CD4-positive, alpha-beta T cell (primary cell): Measurements from ENCODE around the gene ZSCAN1. TPM values are rescaled to one million over a fixed set of nuclear protein-coding genes. Genes with fewer than 3 reads are reported as not detected.

ENCODE experiments used
- ATAC-seq: fragments of 200-7000 bp; cut with Tn5 transposase; one replicate; pipeline ENCODE4 v1.10.0; 2022; ENCODE audit warnings: mild to moderate bottlenecking; ENCODE audit not compliant: poor library complexity
- CTCF ChIA-PET: fragments of 350-600 bp; sonication (Branson Sonifier 250); formaldehyde crosslinking; loops from one replicate; lab custom pipeline; 2021; ENCODE audit warnings: antibody characterized with exemption, inconsistent platforms; lab: Charles Lee
- POLR2A ChIA-PET: fragments of 350-600 bp; sonication (Branson Sonifier 250); formaldehyde crosslinking; loops from one replicate; lab custom pipeline; 2021; ENCODE audit warnings: antibody characterized with exemption, inconsistent platforms; lab: Charles Lee
- DNase-seq, 14 experiments: peaks; one replicate each; pipeline ENCODE4 v3.0.0-alpha.2; 2013 to 2020; ENCODE audit warnings: mixed read lengths in 2 of 14
- H3K27ac ChIP-seq, 2 donors: one replicate each; pipeline versions ENCODE4 v1.5.1 to v1.7.0; 2013; ENCODE audit warnings: low read length in 2 of 2, low read depth in 1 of 2, mild to moderate bottlenecking in 1 of 2
- H3K27me3 ChIP-seq, 2 experiments: 1 replicate in 1 of 2; 2 replicates in 1 of 2; pipeline versions ENCODE4 v1.6.1 to v1.7.0; 2013; ENCODE audit warnings: low read length in 2 of 2, control low read depth in 1 of 2, mild to moderate bottlenecking in 1 of 2, moderate library complexity in 1 of 2; ENCODE audit not compliant: insufficient read depth in 2 of 2, control insufficient read depth in 1 of 2
- H3K36me3 ChIP-seq: one replicate; pipeline ENCODE4 v1.6.1; 2013; ENCODE audit warnings: low read length, control low read depth; ENCODE audit not compliant: insufficient read depth
- H3K4me1 ChIP-seq: one replicate; pipeline ENCODE4 v1.6.1; 2013; ENCODE audit warnings: low read length, control low read depth; ENCODE audit not compliant: insufficient read depth
- H3K4me3 ChIP-seq: one replicate; pipeline ENCODE4 v1.5.1; 2013; ENCODE audit warnings: mild to moderate bottlenecking, low read length, moderate library complexity
- H3K9me3 ChIP-seq, 2 experiments: 1 replicate in 1 of 2; 2 replicates in 1 of 2; pipeline versions ENCODE4 v1.6.1 to v1.7.0; 2013; ENCODE audit warnings: low read length in 2 of 2, mild to moderate bottlenecking in 2 of 2, control low read depth in 1 of 2, moderate library complexity in 1 of 2; ENCODE audit not compliant: control insufficient read depth in 1 of 2, insufficient read depth in 1 of 2
- H3K27ac Mint-ChIP-seq: one replicate; pipeline ENCODE4 v1.8.0; 2020; ENCODE audit warnings: mixed read lengths
- H3K27me3 Mint-ChIP-seq: one replicate; pipeline ENCODE4 v1.8.0; 2021; ENCODE audit warnings: mixed read lengths
- H3K36me3 Mint-ChIP-seq: one replicate; pipeline ENCODE4 v1.8.0; 2021; ENCODE audit warnings: low read depth, mixed read lengths
- H3K4me1 Mint-ChIP-seq: one replicate; pipeline ENCODE4 v1.8.0; 2021; ENCODE audit warnings: low read depth, mixed read lengths
- H3K4me3 Mint-ChIP-seq: one replicate; pipeline ENCODE4 v1.8.0; 2020; ENCODE audit warnings: mild to moderate bottlenecking, mixed read lengths
- H3K9me3 Mint-ChIP-seq: one replicate; pipeline ENCODE4 v1.8.0; 2020; ENCODE audit warnings: mixed read lengths
- intact Hi-C, 2 experiments: fragments of 100-400 bp; cut with DNase I in 1 of 2; cut with micrococcal nuclease in 1 of 2; formaldehyde crosslinking; loops; one replicate each; pipeline versions ENCODE4 v1.15.1 to v1.9.0; 2023 to 2025; cut with DNase I, micrococcal nuclease
- total RNA-seq, 174 experiments: library from RNA in 2 of 174; stranded (reverse) in 2 of 174; gene quantifications; one replicate each; pipeline ENCODE4 v1.2.3 and lab custom pipeline; 2021 to 2026
- TF ChIP-seq, protein P1 (sequence below): fragments of 200-600 bp; IDR thresholded peaks from one replicate; pipeline ENCODE4 v1.8.0; 2022; ENCODE audit warnings: antibody characterized with exemption, mild to moderate bottlenecking

The ZSCAN1 gene
- total RNA-seq, 2 experiments from 2014 or later: not detected

DNA sequence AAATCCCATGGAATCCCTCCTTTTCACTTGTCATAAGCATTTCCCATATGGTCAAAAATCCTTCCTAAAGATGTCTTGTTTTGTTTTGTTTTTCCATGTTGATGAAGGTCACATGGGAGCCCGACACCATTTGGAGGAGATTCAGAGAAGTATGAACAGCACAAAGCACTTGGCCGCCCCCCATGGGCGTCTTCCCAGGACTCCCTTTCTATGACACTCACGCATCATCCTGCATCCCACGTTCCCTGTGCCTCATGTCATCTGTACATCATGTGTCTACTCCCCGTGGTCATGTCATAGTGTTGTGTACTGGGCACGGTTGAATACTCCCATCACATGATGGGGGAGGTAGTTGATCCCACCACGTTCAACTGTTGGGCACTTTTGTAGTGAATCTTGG lies 2.0 kb downstream of the ZSCAN1 start:
- peaks cover 16% of the 10 kb centered on the region for H3K9me3 Mint-ChIP-seq

DNA sequence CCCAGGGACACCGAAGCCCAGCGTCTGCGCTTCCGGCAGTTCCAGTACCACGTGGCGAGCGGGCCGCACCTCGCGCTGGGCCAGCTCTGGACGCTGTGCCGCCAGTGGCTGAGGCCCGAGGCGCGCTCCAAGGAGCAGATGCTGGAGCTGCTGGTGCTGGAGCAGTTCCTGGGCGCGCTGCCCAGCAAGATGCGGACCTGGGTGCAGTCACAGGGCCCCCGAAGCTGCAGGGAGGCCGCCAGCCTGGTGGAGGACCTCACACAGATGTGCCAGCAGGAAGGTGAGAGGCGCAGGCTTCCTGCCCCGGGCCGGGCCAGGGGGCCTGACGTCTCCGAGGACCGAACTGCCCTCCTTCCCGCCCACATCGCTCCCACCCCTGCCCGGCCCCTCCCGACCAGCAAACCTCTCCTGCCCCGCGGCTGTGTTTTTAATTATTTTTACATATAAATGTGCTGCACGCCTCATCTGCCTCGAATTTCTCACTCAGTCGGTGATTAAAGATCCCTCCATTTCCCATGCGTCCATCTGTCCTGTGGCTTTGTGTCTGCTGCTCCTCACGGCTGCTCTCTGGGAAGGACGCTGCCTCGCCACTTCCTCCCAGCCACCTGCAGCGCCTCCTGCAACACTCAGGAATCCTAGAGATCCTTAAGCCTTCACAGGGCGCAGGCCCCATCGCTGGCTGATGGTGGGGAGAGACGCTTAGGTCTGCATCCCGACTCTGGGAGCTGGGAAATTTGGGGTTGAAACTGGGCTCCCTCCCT lies 4.3 kb downstream of the ZSCAN1 start:
- peaks cover 57 to 94% of the 10 kb centered on the region in 2 experiments for H3K9me3 ChIP-seq
- peaks cover 6% of the 10 kb centered on the region for H3K4me1 Mint-ChIP-seq
- CTCF ChIA-PET: no interaction called here

More for the DNA sequence above, 2.0 kb downstream of the ZSCAN1 start:
- Histone ChIP-seq H3K4me3 (no peak overlapping the region), H3K27ac (no peak overlapping the region), H3K9me3 (peaks cover 51 to 91% of the 10 kb centered on the region in 2 experiments), H3K4me1 (no peaks in the 10 kb centered on the region), H3K27me3 (peaks cover 10 to 23% of the 10 kb centered on the region in 2 experiments), H3K36me3 (no peaks in the 10 kb centered on the region)
- intact Hi-C loops: no loop called here
- H3K27ac Mint-ChIP-seq: no peak overlapping the region
- peaks cover 6% of the 10 kb centered on the region for H3K4me1 Mint-ChIP-seq
- ATAC-seq (no peak), DNase-seq (no peak)
- ChIA-PET POLR2A (no interaction called here), CTCF (no interaction called here)
- TF ChIP-seq, protein P1, sequence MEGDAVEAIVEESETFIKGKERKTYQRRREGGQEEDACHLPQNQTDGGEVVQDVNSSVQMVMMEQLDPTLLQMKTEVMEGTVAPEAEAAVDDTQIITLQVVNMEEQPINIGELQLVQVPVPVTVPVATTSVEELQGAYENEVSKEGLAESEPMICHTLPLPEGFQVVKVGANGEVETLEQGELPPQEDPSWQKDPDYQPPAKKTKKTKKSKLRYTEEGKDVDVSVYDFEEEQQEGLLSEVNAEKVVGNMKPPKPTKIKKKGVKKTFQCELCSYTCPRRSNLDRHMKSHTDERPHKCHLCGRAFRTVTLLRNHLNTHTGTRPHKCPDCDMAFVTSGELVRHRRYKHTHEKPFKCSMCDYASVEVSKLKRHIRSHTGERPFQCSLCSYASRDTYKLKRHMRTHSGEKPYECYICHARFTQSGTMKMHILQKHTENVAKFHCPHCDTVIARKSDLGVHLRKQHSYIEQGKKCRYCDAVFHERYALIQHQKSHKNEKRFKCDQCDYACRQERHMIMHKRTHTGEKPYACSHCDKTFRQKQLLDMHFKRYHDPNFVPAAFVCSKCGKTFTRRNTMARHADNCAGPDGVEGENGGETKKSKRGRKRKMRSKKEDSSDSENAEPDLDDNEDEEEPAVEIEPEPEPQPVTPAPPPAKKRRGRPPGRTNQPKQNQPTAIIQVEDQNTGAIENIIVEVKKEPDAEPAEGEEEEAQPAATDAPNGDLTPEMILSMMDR: no peak
- H3K4me3 Mint-ChIP-seq: no peak overlapping the region
- H3K36me3 Mint-ChIP-seq: peaks cover 42% of the 10 kb centered on the region
- H3K27me3 Mint-ChIP-seq: peaks cover 43% of the 10 kb centered on the region

DNA sequence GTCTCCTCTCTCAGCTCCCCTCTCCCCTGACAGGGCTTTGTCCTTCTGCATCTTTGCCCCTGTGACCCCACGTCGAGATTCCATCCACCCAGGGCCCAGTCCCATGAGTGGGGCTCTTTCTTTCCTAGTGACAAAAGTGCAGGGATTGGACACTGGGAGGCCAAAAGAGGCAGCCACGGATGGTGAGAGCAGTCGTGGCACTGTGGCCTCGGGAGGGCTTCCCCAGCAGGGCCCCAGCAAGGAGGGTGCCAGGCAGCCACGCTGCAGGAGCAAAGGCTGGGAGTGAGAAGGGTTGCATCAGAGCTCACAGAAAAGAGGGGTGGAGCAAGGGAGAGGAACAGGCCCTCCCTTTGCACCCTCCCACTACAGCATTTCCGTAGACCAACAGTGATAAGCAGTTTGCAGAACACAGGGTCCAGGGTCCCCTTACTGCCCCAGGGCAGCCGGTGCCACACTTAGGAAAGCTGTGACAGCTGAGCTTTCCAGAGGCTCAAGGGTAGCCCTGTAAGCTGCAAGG lies 4.9 kb downstream of the ZSCAN1 start:
- no peaks in the 10 kb centered on the region for H3K36me3 ChIP-seq
- no peak for ATAC-seq
- no peak overlapping the region for H3K4me3 Mint-ChIP-seq
- no peaks in the 10 kb centered on the region for H3K4me1 ChIP-seq
- no peak overlapping the region for H3K4me3 ChIP-seq
- peaks cover 47% of the 10 kb centered on the region for H3K36me3 Mint-ChIP-seq
- no peak overlapping the region for H3K27ac Mint-ChIP-seq
- intact Hi-C loops: no loop called here
- no peak overlapping the region for H3K27ac ChIP-seq
- POLR2A ChIA-PET: no interaction called here
- H3K27me3 Mint-ChIP-seq: peaks cover 33% of the 10 kb centered on the region
- H3K9me3 ChIP-seq: peaks cover 57 to 94% of the 10 kb centered on the region in 2 experiments
- H3K9me3 Mint-ChIP-seq: peaks cover 24% of the 10 kb centered on the region
- peaks cover 10 to 13% of the 10 kb centered on the region in 2 experiments for H3K27me3 ChIP-seq
- H3K4me1 Mint-ChIP-seq: peaks cover 6% of the 10 kb centered on the region
- CTCF ChIA-PET: no interaction called here
- no peak for DNase-seq
- TF ChIP-seq, protein P1: no peak

More for the DNA sequence above, 4.3 kb downstream of the ZSCAN1 start:
- H3K36me3 ChIP-seq: no peaks in the 10 kb centered on the region
- POLR2A ChIA-PET: no interaction called here
- intact Hi-C loops: no loop called here
- ATAC-seq (no peak), DNase-seq (no peak)
- no peak overlapping the region for H3K4me3 ChIP-seq
- Mint-ChIP-seq H3K4me3 (no peak overlapping the region), H3K9me3 (peaks cover 19% of the 10 kb centered on the region), H3K27me3 (peaks cover 33% of the 10 kb centered on the region), H3K27ac (no peak overlapping the region), H3K36me3 (peaks cover 47% of the 10 kb centered on the region)
- no peaks in the 10 kb centered on the region for H3K4me1 ChIP-seq
- no peak overlapping the region for H3K27ac ChIP-seq
- TF ChIP-seq, protein P1: no peak
- H3K27me3 ChIP-seq: peaks cover 10 to 18% of the 10 kb centered on the region in 2 experiments
